ENCODE results near the gene REXO4. TPM values are rescaled to one million over a fixed set of nuclear protein-coding genes. Genes with fewer than 3 reads are reported as not detected.
"Not testable (repeated sequence)": the region's sequence is repeated elsewhere in the genome, so short reads cannot be mapped to it uniquely, and the experiment has no call there.

REXO4 gene
- total RNA-seq, 2 experiments from 2014 or later, result 28.9 to 30.8 TPM

GRCh38 chr9:133457233-133457632, 39.4 kb upstream of the REXO4 start:
- H3K27me3 Mint-ChIP-seq, result peaks cover 11% of the 10 kb centered on the region
- DNase-seq (no peak), ATAC-seq (ENCODE audit: low read depth) (no peak)
- POLR2A ChIA-PET, result no interaction called here
- peaks cover 2% of the 10 kb centered on the region for H3K4me1 Mint-ChIP-seq
- no peak overlapping the region for H3K27ac Mint-ChIP-seq
- H3K9me3 Mint-ChIP-seq, result no peaks in the 10 kb centered on the region
- H3K36me3 Mint-ChIP-seq, result no peaks in the 10 kb centered on the region
- no peak overlapping the region for H3K4me3 Mint-ChIP-seq

- DNase-seq, result no peak
- H3K36me3 Mint-ChIP-seq, result no peaks in the 10 kb centered on the region
Measured at GRCh38 chr9:133456409-133456808, 38.6 kb upstream of the REXO4 start.

DNA sequence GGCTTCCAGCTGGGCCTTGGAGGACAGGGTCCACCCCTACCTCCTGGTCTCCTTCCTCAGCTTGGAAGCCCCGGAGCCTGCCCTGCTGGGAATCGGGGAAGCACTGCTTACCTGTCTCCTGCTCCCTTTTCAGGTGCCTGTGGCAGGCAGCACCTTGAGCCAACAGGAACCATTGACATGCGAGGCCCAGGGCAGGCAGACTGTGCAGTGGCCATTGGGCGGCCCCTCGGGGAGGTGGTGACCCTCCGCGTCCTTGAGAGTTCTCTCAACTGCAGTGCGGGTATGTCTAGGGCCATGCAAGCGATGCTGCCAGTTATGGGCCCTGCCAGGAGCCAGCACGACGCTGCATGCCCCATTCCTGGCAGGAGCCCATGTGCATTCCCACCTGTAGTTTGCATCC, 38.1 kb upstream of the REXO4 start:
- no peaks in the 10 kb centered on the region for H3K9me3 Mint-ChIP-seq
- ATAC-seq (ENCODE audit: low read depth) (no peak), DNase-seq (no peak)
- POLR2A ChIA-PET, result no interaction called here
- peaks cover 4% of the 10 kb centered on the region for H3K27me3 Mint-ChIP-seq
- H3K36me3 Mint-ChIP-seq, result no peaks in the 10 kb centered on the region
- H3K4me3 Mint-ChIP-seq, result no peak overlapping the region
- peaks cover 2% of the 10 kb centered on the region for H3K4me1 Mint-ChIP-seq
- no peak overlapping the region for H3K27ac Mint-ChIP-seq

More at GRCh38 chr9:133456409-133456808, 38.6 kb upstream of the REXO4 start:
- H3K9me3 Mint-ChIP-seq, result no peaks in the 10 kb centered on the region
- H3K4me3 Mint-ChIP-seq, result no peak overlapping the region
- POLR2A ChIA-PET, result no interaction called here
- no peak overlapping the region for H3K27ac Mint-ChIP-seq
- ATAC-seq (ENCODE audit: low read depth), result no peak
- H3K27me3 Mint-ChIP-seq, result peaks cover 9% of the 10 kb centered on the region
- peaks cover 2% of the 10 kb centered on the region for H3K4me1 Mint-ChIP-seq

GRCh38 chr9:133454943-133455673, 37.3 kb upstream of the REXO4 start:
- Mint-ChIP-seq H3K4me1 (no peaks in the 10 kb centered on the region), H3K27ac (no peak overlapping the region), H3K9me3 (no peaks in the 10 kb centered on the region), H3K27me3 (peaks cover 1% of the 10 kb centered on the region), H3K4me3 (no peak overlapping the region), H3K36me3 (no peaks in the 10 kb centered on the region)
- no peak for ATAC-seq (ENCODE audit: low read depth)
- no peak for DNase-seq
- POLR2A ChIA-PET, result no interaction called here

DNA sequence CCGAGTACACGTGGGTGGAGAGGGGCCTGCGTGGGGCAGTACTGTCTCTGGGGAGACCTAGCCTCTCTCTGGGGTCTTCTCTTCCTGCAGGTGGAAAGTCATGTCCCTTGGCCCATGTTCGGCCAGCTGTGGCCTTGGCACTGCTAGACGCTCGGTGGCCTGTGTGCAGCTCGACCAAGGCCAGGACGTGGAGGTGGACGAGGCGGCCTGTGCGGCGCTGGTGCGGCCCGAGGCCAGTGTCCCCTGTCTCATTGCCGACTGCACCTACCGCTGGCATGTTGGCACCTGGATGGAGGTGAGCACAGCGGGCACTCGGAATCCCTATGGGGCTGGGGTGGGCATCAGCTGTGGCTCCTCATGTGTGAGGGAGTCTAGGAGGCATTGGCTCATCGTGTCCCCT, 36.5 kb upstream of the REXO4 start:
- H3K36me3 Mint-ChIP-seq, result no peaks in the 10 kb centered on the region
- H3K27me3 Mint-ChIP-seq, result no peaks in the 10 kb centered on the region
- POLR2A ChIA-PET, result no interaction called here
- ATAC-seq (ENCODE audit: low read depth) (no peak), DNase-seq (no peak)
- no peak overlapping the region for H3K27ac Mint-ChIP-seq
- no peaks in the 10 kb centered on the region for H3K9me3 Mint-ChIP-seq
- no peak overlapping the region for H3K4me3 Mint-ChIP-seq
- no peaks in the 10 kb centered on the region for H3K4me1 Mint-ChIP-seq

DNA sequence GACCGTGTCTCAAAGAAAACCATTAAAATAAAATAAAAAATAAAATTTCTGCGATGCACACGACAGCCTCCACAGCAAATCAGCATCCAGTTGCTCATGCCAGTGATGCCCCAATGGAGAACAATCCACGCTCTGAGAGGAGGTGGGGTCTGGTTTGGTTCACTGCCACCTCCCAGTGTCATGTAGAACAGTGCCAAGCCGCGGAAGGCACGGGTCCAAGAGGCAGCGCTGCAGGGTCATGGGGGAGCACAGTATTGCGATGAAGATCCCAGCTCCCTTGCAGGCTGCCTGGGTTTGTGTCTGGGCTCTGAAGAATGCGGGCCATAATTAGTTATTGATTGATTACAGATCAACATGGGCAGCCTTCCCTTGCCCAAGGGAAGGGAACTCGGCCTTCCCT, 35.8 kb upstream of the REXO4 start:
- Mint-ChIP-seq H3K4me3 (no peak overlapping the region), H3K36me3 (no peaks in the 10 kb centered on the region), H3K27ac (no peak overlapping the region), H3K4me1 (no peaks in the 10 kb centered on the region), H3K27me3 (no peaks in the 10 kb centered on the region), H3K9me3 (no peaks in the 10 kb centered on the region)
- POLR2A ChIA-PET, result no interaction called here
- DNase-seq (no peak), ATAC-seq (ENCODE audit: low read depth) (no peak)

DNA sequence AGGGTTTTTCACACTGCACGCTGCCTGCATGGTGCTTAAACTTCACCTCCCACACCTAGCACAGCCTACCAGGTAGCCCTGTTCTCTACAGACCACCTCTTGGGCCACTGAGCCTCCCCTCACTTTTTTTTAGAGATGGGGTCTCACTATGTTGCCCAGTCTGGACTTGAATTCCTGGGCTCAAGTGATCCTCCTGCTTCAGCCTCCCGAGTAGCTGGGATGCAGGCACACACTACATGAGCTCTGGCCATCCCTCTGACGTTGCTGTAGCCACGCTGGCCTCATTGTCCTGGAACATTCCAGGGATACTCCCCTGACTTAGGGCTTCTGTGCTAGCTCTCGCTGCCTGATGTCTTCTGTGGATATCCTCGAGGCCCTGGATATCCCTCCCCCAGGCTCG, 34.8 kb upstream of the REXO4 start:
- H3K4me3 Mint-ChIP-seq, result no peak overlapping the region
- no peaks in the 10 kb centered on the region for H3K9me3 Mint-ChIP-seq
- H3K36me3 Mint-ChIP-seq, result no peaks in the 10 kb centered on the region
- H3K27me3 Mint-ChIP-seq, result no peaks in the 10 kb centered on the region
- POLR2A ChIA-PET, result no interaction called here
- no peak for DNase-seq
- ATAC-seq (ENCODE audit: low read depth), result no peak
- H3K4me1 Mint-ChIP-seq, result no peaks in the 10 kb centered on the region
- no peak overlapping the region for H3K27ac Mint-ChIP-seq

GRCh38 chr9:133451865-133452264, 34.1 kb upstream of the REXO4 start:
- not testable (repeated sequence) for ATAC-seq (ENCODE audit: low read depth); H3K27me3 Mint-ChIP-seq; DNase-seq; H3K4me3 Mint-ChIP-seq; H3K36me3 Mint-ChIP-seq; H3K4me1 Mint-ChIP-seq; H3K9me3 Mint-ChIP-seq; H3K27ac Mint-ChIP-seq
- POLR2A ChIA-PET, result interaction anchor here (0.7 kb wide), 1 partner anchor 23 kb away, joined by 7 read pairs; no protein-coding TSS in a partner anchor

DNA sequence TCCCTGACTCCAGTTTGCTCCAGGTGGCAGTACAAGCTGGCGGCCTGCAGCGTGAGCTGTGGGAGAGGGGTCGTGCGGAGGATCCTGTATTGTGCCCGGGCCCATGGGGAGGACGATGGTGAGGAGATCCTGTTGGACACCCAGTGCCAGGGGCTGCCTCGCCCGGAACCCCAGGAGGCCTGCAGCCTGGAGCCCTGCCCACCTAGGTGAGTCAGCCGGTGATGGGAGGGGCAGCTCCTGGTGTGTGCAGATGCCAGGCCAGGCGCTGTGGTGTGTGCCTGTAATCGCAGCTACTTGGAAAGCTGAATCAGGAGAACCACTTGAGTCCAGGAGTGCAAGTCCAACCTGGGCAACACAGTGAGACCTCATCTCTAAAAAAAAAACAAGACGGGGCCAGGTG, 31.9 kb upstream of the REXO4 start:
- no peaks in the 10 kb centered on the region for H3K36me3 Mint-ChIP-seq
- no peak overlapping the region for H3K4me3 Mint-ChIP-seq
- POLR2A ChIA-PET, result no interaction called here
- H3K27me3 Mint-ChIP-seq, result no peaks in the 10 kb centered on the region
- no peak overlapping the region for H3K27ac Mint-ChIP-seq
- DNase-seq (no peak), ATAC-seq (ENCODE audit: low read depth) (no peak)
- H3K9me3 Mint-ChIP-seq, result no peaks in the 10 kb centered on the region
- H3K4me1 Mint-ChIP-seq, result no peaks in the 10 kb centered on the region

DNA sequence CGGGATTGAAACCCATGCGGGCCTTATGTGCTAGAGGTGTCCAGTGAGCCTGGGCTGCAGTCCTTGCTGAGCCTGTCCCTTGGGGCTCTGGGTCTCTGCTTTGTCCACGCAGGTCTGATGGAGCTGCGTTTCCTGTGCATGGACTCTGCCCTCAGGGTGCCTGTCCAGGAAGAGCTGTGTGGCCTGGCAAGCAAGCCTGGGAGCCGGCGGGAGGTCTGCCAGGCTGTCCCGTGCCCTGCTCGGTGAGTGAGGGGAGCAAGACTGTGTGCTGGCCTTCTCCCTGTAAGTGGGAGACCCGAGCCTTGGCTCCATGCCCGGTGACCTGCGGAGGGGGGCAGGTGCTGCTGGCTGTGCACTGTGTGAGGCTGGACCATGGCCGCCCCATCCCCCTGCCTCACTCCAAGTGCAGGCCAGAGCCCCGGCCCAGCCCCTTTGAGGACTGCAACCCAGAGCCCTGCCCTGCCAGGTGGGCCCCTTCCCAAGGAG, 30.7 kb upstream of the REXO4 start:
- Mint-ChIP-seq H3K4me1 (no peaks in the 10 kb centered on the region), H3K36me3 (no peaks in the 10 kb centered on the region), H3K27ac (no peak overlapping the region), H3K9me3 (no peaks in the 10 kb centered on the region), H3K4me3 (no peak overlapping the region), H3K27me3 (no peaks in the 10 kb centered on the region)
- DNase-seq (no peak), ATAC-seq (ENCODE audit: low read depth) (no peak)
- POLR2A ChIA-PET, result no interaction called here

GRCh38 chr9:133445293-133445969, 27.6 kb upstream of the REXO4 start:
- H3K4me3 Mint-ChIP-seq, result no peak overlapping the region
- no peak for DNase-seq
- POLR2A ChIA-PET, result no interaction called here

GRCh38 chr9:133443982-133444381, 26.2 kb upstream of the REXO4 start:
- POLR2A ChIA-PET, result no interaction called here
- Mint-ChIP-seq H3K9me3 (no peaks in the 10 kb centered on the region), H3K4me3 (no peak overlapping the region), H3K27me3 (no peaks in the 10 kb centered on the region), H3K27ac (no peak overlapping the region), H3K4me1 (no peaks in the 10 kb centered on the region), H3K36me3 (no peaks in the 10 kb centered on the region)
- ATAC-seq (ENCODE audit: low read depth), result no peak
- DNase-seq, result no peak

More at GRCh38 chr9:133445293-133445969, 27.6 kb upstream of the REXO4 start:
- Mint-ChIP-seq H3K4me1 (no peaks in the 10 kb centered on the region), H3K36me3 (no peaks in the 10 kb centered on the region), H3K9me3 (no peaks in the 10 kb centered on the region), H3K27ac (no peak overlapping the region), H3K27me3 (no peaks in the 10 kb centered on the region)
- no peak for ATAC-seq (ENCODE audit: low read depth)

DNA sequence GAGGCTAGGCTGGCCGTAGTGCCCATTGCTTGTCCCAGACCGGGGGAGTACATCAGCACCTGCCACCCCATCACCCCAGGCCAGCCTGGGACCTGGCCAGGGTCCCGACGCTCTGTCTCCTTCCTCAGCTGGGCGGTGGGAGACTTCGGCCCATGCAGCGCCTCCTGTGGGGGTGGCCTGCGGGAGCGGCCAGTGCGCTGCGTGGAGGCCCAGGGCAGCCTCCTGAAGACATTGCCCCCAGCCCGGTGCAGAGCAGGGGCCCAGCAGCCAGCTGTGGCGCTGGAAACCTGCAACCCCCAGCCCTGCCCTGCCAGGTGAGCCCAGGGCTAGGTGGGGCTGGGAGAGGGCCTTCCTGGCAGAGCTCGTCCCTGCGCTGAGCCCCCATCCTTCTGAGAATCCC, 25.4 kb upstream of the REXO4 start:
- H3K27ac Mint-ChIP-seq, result no peak overlapping the region
- no peak for ATAC-seq (ENCODE audit: low read depth)

GRCh38 chr9:133441571-133441970, 23.8 kb upstream of the REXO4 start:
- Mint-ChIP-seq H3K4me1 (no peaks in the 10 kb centered on the region), H3K36me3 (no peaks in the 10 kb centered on the region), H3K9me3 (no peaks in the 10 kb centered on the region), H3K4me3 (no peak overlapping the region), H3K27me3 (no peaks in the 10 kb centered on the region), H3K27ac (no peak overlapping the region)
- POLR2A ChIA-PET, result no interaction called here
- DNase-seq (no peak), ATAC-seq (ENCODE audit: low read depth) (no peak)

More for the DNA sequence above, 25.4 kb upstream of the REXO4 start:
- no peaks in the 10 kb centered on the region for H3K27me3 Mint-ChIP-seq
- no peaks in the 10 kb centered on the region for H3K9me3 Mint-ChIP-seq
- H3K4me1 Mint-ChIP-seq, result no peaks in the 10 kb centered on the region
- no peak overlapping the region for H3K4me3 Mint-ChIP-seq
- POLR2A ChIA-PET, result no interaction called here
- no peak for DNase-seq
- no peaks in the 10 kb centered on the region for H3K36me3 Mint-ChIP-seq

Measured in activated naive CD8-positive, alpha-beta T cell treated with anti-CD3 and anti-CD28 coated beads, Interleukin-2, amount 10 ng/mL, durations not matched to agents 7 days and 5 days (primary cell).